Measurements from ENCODE around the gene CASS4.
"Not testable (repeated sequence)": the region's sequence is repeated elsewhere in the genome, so short reads cannot be mapped to it uniquely, and the experiment has no call there.

The CASS4 gene

DNA sequence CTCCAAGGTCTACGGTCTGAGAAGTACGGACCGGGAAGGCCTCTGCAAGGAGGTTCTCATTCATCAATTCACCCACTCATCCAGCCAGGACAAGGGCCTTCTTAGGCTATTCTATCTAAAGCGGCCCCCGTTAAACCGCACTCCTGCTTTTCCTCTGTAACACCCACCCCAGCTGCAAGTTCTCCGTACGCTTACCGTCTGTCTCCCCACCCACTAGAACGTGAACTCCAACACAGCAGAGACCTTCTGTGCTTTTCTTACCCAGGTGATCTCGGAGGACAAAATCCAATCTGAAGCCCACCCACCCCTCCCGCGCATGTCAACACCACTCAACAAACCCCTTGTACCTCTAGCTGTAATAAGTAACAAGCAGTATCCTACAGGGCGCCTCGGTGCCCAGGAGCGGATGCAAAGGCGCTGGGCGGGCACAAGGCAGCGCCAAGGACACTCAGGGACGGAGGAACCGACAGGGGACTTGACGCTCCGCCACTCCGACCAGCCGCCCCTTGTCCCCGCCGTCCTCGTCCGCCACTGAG lies 20.4 kb upstream of the CASS4 start:
- in situ Hi-C loops (cut with HindIII; ENCODE audit: low pct_ligation_motif_present, low pct_unique_long_range_greater_than_20kb, low sequenced_read_pairs), result no loop called here
- no peak for DNase-seq

DNA sequence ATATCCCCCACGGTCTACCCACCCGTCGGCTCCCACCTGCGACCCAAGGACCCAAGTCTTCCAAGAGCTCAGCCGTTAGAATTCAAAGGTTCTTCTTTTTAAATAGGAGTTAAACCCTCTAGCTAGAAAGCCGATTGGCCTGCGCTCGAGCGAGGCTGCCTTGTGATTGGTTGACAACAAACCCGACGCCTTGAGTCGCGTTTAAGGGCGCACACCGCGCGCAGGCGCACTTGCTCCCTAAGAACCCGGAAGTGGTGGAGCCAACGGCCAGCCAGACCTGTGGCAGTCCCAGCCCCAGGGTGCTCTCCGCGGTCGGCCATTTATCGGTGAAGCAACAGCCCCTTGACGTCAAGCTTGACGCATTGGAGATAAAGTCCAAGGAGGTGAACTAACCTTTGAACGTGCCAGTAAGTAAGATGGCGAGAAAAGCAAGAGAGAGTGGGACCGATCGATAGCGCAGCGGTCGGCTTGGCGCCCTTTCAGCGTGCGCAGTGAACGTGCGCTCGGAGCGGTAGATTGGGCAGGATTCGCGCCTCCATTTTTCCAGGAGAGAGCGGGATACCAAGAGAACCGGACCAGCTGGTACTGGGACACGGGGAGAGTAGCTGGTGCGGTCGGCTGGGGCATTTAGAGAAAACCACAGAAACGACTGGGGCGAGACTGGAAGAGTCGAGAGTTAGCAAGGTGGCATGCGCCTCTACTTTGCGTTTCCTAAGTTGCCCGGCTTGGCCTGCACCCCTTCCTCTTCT lies 19.8 kb upstream of the CASS4 start, which contains the start of the genes AURKA and CSTF1:
TSS of gene AURKA (minus strand) at position 84 of the 749 bp plus-strand sequence. CDS start 4,018 bp downstream, outside the sequence.
TSS of gene CSTF1 (plus strand) at position 514 of the 749 bp plus-strand sequence. CDS start 2,908 bp downstream, outside the sequence.
- in situ Hi-C loops (cut with HindIII; ENCODE audit: low pct_ligation_motif_present, low pct_unique_long_range_greater_than_20kb, low sequenced_read_pairs), result no loop called here
- DNase-seq, result peak; percentile 98

DNA sequence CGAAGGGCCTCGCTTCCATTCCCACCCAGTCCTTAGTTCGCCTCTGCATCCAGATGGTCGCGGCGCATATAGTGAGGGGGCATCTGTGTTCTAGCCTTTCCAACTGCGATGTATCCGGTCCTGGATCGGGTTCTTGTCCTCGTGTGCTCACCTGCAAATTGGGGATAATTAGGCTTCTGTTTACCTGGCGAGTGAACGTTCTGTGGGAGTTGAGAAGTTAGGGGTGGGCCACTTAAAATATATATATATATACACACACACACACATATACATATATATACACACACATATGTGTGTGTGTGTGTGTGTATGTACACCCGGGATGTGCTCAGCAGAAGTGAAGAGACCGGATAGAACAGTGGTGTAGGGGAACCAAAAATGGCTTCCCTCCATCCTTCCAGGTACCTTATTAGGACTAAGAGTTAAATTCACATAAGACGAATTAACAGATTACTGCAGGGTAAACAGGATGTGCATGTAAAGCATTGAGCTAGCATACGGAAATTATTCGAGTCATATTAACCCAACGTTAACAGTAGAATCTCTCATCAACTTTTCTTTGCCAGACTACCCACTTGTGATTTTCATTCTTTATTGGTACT lies 19.1 kb upstream of the CASS4 start:
- no peak for DNase-seq
- in situ Hi-C loops (cut with HindIII; ENCODE audit: low pct_ligation_motif_present, low pct_unique_long_range_greater_than_20kb, low sequenced_read_pairs), result no loop called here

DNA sequence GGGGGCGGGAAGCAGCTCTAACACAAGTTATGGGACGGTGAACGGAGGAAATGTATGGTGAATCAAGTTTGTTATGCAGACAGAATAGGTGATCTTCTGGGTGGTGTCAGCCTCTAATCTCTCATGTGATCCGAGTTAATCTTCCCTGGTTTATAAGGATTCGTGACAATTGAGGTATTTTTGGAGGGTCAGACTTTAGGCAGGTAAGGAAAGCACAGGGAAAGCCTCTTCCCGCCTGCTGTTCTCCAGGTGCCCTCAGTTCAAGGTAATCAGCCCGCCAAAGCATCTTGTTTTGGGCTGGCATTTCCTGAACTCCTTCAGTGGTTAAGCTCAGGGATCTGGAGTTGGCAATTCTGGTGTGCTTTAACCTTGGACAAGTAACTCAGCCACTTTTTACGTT lies 18.4 kb upstream of the CASS4 start:
- in situ Hi-C loops (cut with HindIII; ENCODE audit: low pct_ligation_motif_present, low pct_unique_long_range_greater_than_20kb, low sequenced_read_pairs), result no loop called here
- DNase-seq, result no peak

GRCh38 chr20:56395166-56395565 lies 16.9 kb upstream of the CASS4 start:
- no peak for DNase-seq
- in situ Hi-C loops (cut with HindIII; ENCODE audit: low pct_ligation_motif_present, low pct_unique_long_range_greater_than_20kb, low sequenced_read_pairs), result no loop called here

GRCh38 chr20:56400001-56400640 lies 11.9 kb upstream of the CASS4 start:
- peak; percentile 65 for DNase-seq
- in situ Hi-C loops (cut with HindIII; ENCODE audit: low pct_ligation_motif_present, low pct_unique_long_range_greater_than_20kb, low sequenced_read_pairs), result no loop called here

DNA sequence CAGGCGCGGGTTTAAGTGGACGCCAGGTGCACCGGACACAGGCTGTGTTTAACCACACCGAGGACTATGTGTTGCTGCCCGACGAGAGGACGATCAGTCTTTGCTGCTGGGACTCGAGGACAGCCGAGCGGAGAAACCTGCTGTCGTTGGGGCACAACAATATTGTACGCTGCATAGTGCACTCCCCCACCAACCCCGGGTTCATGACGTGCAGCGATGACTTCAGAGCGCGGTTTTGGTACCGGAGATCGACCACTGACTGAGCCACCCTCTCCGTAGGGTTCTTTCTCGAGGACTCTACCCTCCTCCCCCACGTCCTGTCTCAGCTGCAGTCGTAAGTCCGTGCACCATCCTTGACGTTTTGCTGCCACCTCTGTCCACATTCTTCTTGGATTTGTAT lies 8.6 kb upstream of the CASS4 start:
- no peak for DNase-seq
- in situ Hi-C loops (cut with HindIII; ENCODE audit: low pct_ligation_motif_present, low pct_unique_long_range_greater_than_20kb, low sequenced_read_pairs), result no loop called here

- DNase-seq; in situ Hi-C loops (cut with HindIII; ENCODE audit: low pct_ligation_motif_present, low pct_unique_long_range_greater_than_20kb, low sequenced_read_pairs): not testable (repeated sequence)
These were observed 6.7 kb upstream of the CASS4 start for GRCh38 chr20:56405356-56405755.

- in situ Hi-C loops (cut with HindIII; ENCODE audit: low pct_ligation_motif_present, low pct_unique_long_range_greater_than_20kb, low sequenced_read_pairs), result no loop called here
- DNase-seq, result no peak
These were observed 5.2 kb upstream of the CASS4 start for GRCh38 chr20:56406910-56407309.

DNA sequence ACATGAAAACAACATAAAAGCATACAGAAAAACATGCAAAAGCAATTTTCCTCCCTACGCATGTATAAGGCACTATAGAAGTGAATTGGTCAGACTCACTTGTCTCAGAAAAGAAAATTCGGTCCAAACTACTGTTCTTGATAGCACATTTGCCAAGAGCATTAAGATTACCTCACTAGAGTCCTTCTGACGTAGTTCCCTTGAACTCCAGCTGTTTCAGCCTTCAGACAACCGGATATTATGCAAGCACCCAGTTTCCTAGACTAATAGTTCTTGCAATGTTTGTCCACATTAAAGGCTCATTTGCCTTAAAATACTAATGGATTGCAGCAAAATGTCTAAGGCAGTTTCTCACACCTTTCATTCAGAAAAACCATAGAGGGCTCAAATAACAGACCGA lies 2.5 kb upstream of the CASS4 start:
- in situ Hi-C loops (cut with HindIII; ENCODE audit: low pct_ligation_motif_present, low pct_unique_long_range_greater_than_20kb, low sequenced_read_pairs), result no loop called here
- no peak for DNase-seq

DNA sequence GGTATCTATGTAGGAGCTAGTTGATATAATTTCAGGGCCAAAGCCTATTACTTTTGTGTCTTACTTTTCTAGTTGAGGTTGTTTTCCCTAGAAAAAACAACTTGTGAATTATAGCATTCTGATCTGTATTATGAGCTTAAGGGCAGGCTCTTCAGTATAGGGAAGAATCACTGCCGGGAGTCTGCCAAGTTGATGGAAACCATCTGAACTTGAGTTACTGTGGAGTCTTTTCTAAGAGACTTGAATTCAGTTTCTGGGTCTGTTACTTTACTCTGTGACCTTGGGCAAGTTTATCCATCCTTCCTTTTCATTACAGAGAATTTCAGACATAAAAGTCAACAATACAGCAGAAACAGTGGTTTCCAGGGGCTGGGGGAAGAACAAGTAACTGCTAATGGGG lies 2.1 kb upstream of the CASS4 start:
- in situ Hi-C loops (cut with HindIII; ENCODE audit: low pct_ligation_motif_present, low pct_unique_long_range_greater_than_20kb, low sequenced_read_pairs), result no loop called here
- DNase-seq, result no peak

GRCh38 chr20:56411287-56411686 lies 773 bp upstream of the CASS4 start:
- in situ Hi-C loops (cut with HindIII; ENCODE audit: low pct_ligation_motif_present, low pct_unique_long_range_greater_than_20kb, low sequenced_read_pairs); DNase-seq: not testable (repeated sequence)

GRCh38 chr20:56412473-56412790 lies 372 bp downstream of the CASS4 start:
- no peak for DNase-seq
- in situ Hi-C loops (cut with HindIII; ENCODE audit: low pct_ligation_motif_present, low pct_unique_long_range_greater_than_20kb, low sequenced_read_pairs), result no loop called here

GRCh38 chr20:56412949-56413348 lies 889 bp downstream of the CASS4 start:
- in situ Hi-C loops (cut with HindIII; ENCODE audit: low pct_ligation_motif_present, low pct_unique_long_range_greater_than_20kb, low sequenced_read_pairs), result no loop called here
- no peak for DNase-seq

DNA sequence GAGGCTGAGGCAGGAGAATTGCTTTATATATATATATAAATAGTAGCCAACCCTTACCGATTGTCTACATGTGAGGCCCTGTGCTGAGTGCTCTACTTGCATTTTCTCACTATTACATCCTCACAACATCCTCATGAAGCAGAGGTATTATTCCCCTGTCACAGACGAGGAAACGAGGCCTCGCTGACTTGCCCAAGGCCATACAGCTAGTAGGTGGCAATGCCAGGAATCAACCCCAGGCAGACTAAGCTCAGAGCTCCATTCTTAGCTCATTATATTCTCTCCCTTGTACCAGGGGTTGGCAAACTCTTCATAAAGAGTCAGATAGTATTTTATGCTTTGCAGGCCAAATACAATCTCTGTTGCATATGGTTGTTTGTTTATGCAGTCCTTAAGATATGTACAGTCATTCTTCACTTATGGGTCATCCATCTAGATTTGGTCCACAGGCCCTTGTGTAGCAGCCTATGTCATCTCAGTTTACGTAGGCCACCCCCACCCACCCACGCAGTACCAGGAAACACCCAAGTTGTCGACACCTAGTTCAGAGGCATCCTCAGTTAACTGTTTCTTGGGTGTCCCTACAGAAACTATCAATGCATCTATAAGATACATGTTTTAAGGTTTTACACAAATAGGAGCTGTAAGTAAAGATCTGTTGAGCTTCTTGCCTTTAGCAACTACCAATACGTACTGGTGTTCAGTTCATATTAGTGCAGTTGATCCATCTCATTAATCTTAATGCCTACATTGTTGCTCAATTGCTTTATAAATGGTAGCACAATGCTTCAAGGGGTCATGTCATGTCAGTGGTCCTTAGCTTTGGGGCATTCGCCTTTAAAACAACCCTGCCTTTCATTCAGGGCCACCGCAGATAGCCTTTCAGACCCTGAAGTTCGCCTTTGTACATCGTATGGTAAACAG lies 3.0 kb downstream of the CASS4 start:
- in situ Hi-C loops (cut with HindIII; ENCODE audit: low pct_ligation_motif_present, low pct_unique_long_range_greater_than_20kb, low sequenced_read_pairs), result no loop called here
- DNase-seq, result no peak

- in situ Hi-C loops (cut with HindIII; ENCODE audit: low pct_ligation_motif_present, low pct_unique_long_range_greater_than_20kb, low sequenced_read_pairs), result no loop called here
- no peak for DNase-seq
These were observed 5.3 kb downstream of the CASS4 start for GRCh38 chr20:56417402-56417801.

GRCh38 chr20:56417911-56418310 lies 5.9 kb downstream of the CASS4 start:
- DNase-seq, result peak; percentile 20
- in situ Hi-C loops (cut with HindIII; ENCODE audit: low pct_ligation_motif_present, low pct_unique_long_range_greater_than_20kb, low sequenced_read_pairs), result no loop called here

DNA sequence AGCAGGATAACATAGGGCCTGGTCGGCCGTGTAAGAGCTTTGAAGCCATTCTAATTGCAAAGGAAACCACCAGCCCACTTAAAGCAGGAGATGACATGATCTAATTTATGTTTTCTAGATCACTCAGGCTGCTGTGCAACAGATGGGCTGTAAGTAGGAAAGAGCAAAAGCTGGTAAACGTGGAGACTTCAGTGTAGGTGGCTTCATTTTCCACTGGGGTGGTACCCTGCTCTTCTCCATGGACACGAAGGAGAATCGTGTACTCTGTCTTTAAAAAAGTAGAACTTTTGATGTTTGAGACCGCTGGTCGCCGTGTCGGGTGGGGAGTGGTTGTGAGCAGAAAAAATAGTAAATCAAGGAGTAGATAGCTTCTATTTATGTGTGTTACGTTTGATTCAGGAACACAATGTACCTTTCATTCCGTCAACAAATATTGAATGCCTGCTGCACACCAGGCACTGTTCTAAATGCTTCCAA lies 6.4 kb downstream of the CASS4 start:
- no peak for DNase-seq
- in situ Hi-C loops (cut with HindIII; ENCODE audit: low pct_ligation_motif_present, low pct_unique_long_range_greater_than_20kb, low sequenced_read_pairs), result no loop called here

Data from ACHN (cell line).